Kidney (tissue), 14 donors: ENCODE measurements around the gene ODR4. TPM values are rescaled to one million over a fixed set of nuclear protein-coding genes. Genes with fewer than 3 reads are reported as not detected.
"Not testable (repeated sequence)": the region's sequence is repeated elsewhere in the genome, so short reads cannot be mapped to it uniquely, and the experiment has no call there.

Experiments used
- DNase-seq, 5 donors: peaks; one replicate each; pipeline ENCODE4 v3.0.0-alpha.2; 2013 to 2020
- FAIRE-seq: peaks from 2 replicates; lab custom pipeline; 2012; peaks lifted over from hg19 to GRCh38; lab: Jason Lieb, UNC
- H3K27ac ChIP-seq, 2 donors: one replicate each; pipeline ENCODE4 v1.7.0; 2013; ENCODE audit warnings: low read depth in 2 of 2, low read length in 2 of 2, inconsistent platforms in 1 of 2
- H3K27me3 ChIP-seq: one replicate; pipeline ENCODE4 v1.7.1; 2013; ENCODE audit warnings: low read length, inconsistent platforms; ENCODE audit not compliant: control insufficient read depth, insufficient read depth
- H3K36me3 ChIP-seq, 3 donors: one replicate each; pipeline versions ENCODE4 v1.7.0 to v1.7.1; 2013; ENCODE audit warnings: low read length in 3 of 3, control low read depth in 1 of 3, inconsistent platforms in 1 of 3; ENCODE audit not compliant: insufficient read depth in 3 of 3, control insufficient read depth in 2 of 3
- H3K4me1 ChIP-seq, 3 donors: one replicate each; pipeline versions ENCODE4 v1.7.0 to v1.7.1; 2013; ENCODE audit warnings: low read length in 3 of 3, inconsistent platforms in 1 of 3, low read depth in 1 of 3; ENCODE audit not compliant: control insufficient read depth in 2 of 3, insufficient read depth in 2 of 3
- H3K4me3 ChIP-seq, 3 donors: one replicate each; pipeline versions ENCODE4 v1.7.0 to v1.8.1; 2013; ENCODE audit warnings: low read length in 3 of 3, control low read depth in 1 of 3, inconsistent platforms in 1 of 3
- H3K9ac ChIP-seq, 3 donors: one replicate each; pipeline versions ENCODE4 v1.7.0 to v1.7.1; 2013; ENCODE audit warnings: low read length in 3 of 3, control low read depth in 1 of 3, inconsistent platforms in 1 of 3
- H3K9me3 ChIP-seq, 3 donors: one replicate each; pipeline versions ENCODE4 v1.7.0 to v1.7.1; 2013; ENCODE audit warnings: low read length in 3 of 3, control low read depth in 1 of 3, inconsistent platforms in 1 of 3; ENCODE audit not compliant: control insufficient read depth in 2 of 3, insufficient read depth in 1 of 3
- intact Hi-C: fragments of 100-400 bp; cut with DNase I; formaldehyde crosslinking; loops from one replicate; pipeline ENCODE4 v1.11.1; 2022
- polyA plus RNA-seq: library from polyadenylated mRNA; stranded (reverse); fragments of 350-450 nt; fragmentation: Illumina TruSeq; extraction: RNeasy Lipid Tissue Mini Kit (QIAGEN cat#74804); gene quantifications from one replicate; pipeline ENCODE4 v1.2.3, GENCODE V29; 2014; ENCODE audit warnings: low read depth, low replicate concordance; ENCODE audit not compliant: insufficient read depth
- total RNA-seq: library from RNA; stranded (reverse); fragmentation: NEBNext Ultra II Directional; extraction: Animal tissue kit (Norgen Biotek cat#: 25700); gene quantifications from one replicate; pipeline ENCODE4 v1.2.1, GENCODE V29; 2021
- TF ChIP-seq, protein P1 (sequence below): IDR thresholded peaks from 3 replicates; pipeline ENCODE4 v1.5.1; 2012; ENCODE audit warnings: mild to moderate bottlenecking, moderate library complexity, borderline replicate concordance; ENCODE audit not compliant: insufficient read depth; ENCODE audit errors: extremely low read depth
- donor health status: control.
- donor health status: control.
- donor health status: control.
- donor health status: control.
- donor health status: control.
- donor health status: DM: yes; HTN: yes; CAD: no.
- donor health status: Normal renal cell carcinoma (clear cell type).

Gene ODR4
- total and polyA plus RNA-seq, 2 donors from 2014 or later = 11.3 to 23.3 TPM

GRCh38 chr1:186461014-186461413, 85.4 kb downstream of the ODR4 start, which contains the start of gene PDC:
PDC (minus strand) TSS chr1:186461114; CDS start chr1:186449459, 11,655 bp downstream.
- Histone ChIP-seq H3K9me3 (no peaks in the 10 kb centered on the region), H3K4me3 (no peak within 1 kb of the TSS), H3K9ac (no peak within 1 kb of the TSS), H3K27ac (no peak within 1 kb of the TSS), H3K4me1 (no peaks in the 10 kb centered on the region), H3K36me3 (no peaks in the 10 kb centered on the region), H3K27me3 (no peaks in the 10 kb centered on the region)
- TF ChIP-seq, protein P1, sequence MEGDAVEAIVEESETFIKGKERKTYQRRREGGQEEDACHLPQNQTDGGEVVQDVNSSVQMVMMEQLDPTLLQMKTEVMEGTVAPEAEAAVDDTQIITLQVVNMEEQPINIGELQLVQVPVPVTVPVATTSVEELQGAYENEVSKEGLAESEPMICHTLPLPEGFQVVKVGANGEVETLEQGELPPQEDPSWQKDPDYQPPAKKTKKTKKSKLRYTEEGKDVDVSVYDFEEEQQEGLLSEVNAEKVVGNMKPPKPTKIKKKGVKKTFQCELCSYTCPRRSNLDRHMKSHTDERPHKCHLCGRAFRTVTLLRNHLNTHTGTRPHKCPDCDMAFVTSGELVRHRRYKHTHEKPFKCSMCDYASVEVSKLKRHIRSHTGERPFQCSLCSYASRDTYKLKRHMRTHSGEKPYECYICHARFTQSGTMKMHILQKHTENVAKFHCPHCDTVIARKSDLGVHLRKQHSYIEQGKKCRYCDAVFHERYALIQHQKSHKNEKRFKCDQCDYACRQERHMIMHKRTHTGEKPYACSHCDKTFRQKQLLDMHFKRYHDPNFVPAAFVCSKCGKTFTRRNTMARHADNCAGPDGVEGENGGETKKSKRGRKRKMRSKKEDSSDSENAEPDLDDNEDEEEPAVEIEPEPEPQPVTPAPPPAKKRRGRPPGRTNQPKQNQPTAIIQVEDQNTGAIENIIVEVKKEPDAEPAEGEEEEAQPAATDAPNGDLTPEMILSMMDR = no peak
- intact Hi-C loops = no loop called here
- no peak for DNase-seq
- FAIRE-seq = no peak

DNA sequence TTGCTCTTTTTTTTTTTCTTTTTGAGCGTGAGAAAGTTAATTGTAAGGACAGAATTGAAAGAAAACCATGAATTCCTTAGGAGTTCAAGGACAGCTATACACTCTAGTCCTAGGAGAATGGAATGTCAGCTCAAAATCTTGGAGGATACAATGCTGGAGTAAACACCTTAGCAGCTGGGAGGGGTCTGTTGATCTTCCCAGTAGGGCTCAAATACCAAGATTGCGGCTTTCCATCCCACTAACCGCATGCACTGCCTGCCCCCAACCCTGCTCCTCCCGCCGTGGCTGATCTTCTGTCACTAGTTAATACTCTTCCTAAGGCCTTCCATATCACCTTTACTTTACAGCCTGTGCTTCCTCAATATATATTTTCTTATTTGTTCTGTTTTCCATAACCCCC, 87.9 kb downstream of the ODR4 start:
- FAIRE-seq = no peak
- TF ChIP-seq, protein P1 = no peak
- Histone ChIP-seq H3K36me3 (no peaks in the 10 kb centered on the region), H3K27ac (no peak overlapping the region), H3K4me1 (no peaks in the 10 kb centered on the region), H3K9ac (no peak overlapping the region), H3K9me3 (no peaks in the 10 kb centered on the region), H3K4me3 (no peak overlapping the region), H3K27me3 (no peaks in the 10 kb centered on the region)
- DNase-seq = no peak
- intact Hi-C loops = no loop called here

GRCh38 chr1:186463926-186464325, 88.3 kb downstream of the ODR4 start:
- FAIRE-seq = no peak
- Histone ChIP-seq H3K27me3 (no peaks in the 10 kb centered on the region), H3K9ac (no peak overlapping the region), H3K9me3 (no peaks in the 10 kb centered on the region), H3K36me3 (no peaks in the 10 kb centered on the region), H3K27ac (no peak overlapping the region), H3K4me1 (no peaks in the 10 kb centered on the region), H3K4me3 (no peak overlapping the region)
- intact Hi-C loops = no loop called here
- DNase-seq = no peak
- TF ChIP-seq, protein P1 = no peak

DNA sequence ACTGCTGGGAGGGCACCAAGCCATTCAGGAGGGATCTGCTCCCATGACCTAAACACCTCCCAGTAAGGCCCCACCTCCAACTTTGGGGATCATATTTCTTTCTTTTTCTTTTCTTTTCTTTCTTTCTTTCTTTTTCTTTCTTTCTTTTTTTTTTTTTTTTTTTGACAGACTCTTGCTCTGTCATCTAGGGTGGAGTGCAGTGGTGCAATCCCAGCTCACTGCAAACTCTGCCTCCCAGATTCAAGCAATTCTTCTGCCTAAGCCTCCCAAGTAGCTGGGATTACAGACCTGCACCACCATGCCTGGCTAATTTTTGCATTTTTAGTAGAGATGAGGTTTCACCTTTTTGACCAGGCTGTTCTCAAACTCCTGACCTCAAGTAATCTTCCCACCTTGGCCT, 89.9 kb downstream of the ODR4 start:
- H3K4me3 ChIP-seq, FAIRE-seq, DNase-seq, H3K4me1 ChIP-seq, intact Hi-C loops, H3K27me3 ChIP-seq, H3K27ac ChIP-seq, H3K9me3 ChIP-seq, H3K36me3 ChIP-seq, H3K9ac ChIP-seq: not testable (repeated sequence)
